ENCODE data around the gene PHF10. TPM values are rescaled to one million over a fixed set of nuclear protein-coding genes. Genes with fewer than 3 reads are reported as not detected.

PHF10 gene
- total and polyA plus RNA-seq, 7 experiments from 2014 or later = 17.1 to 124 (median 75.7) TPM

DNA sequence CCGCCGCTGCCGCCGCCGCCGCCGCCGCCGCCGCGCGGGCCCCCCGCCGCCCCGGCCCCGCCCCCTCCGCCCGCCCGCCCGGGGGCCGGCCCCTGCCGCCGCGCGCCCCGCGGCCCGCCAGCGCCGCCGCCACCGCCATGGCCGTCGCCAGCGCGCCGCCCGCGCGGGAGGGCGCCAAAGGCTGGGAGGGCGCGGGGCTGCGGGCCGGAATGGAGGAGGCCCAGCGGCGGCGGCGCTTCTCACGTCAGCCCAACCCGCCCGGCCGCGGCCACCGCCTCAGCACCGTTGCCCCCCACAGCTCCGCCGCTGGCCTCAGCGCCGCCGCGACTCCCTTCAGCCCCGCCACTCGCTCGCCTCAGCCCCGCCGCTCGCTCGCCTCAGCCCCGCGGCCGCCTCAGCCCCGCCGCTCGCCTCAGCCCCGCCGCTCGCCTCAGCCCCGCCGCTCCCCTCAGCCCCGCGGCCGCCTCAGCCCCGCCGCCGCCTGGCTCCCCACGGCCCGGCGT is 258 bp downstream of the PHF10 start:
- peaks cover 0 to 10% (median 6%) of the 10 kb centered on the region in 5 donors for H3K36me3 Mint-ChIP-seq
- ATAC-seq = peak; percentile 68
- DNase-seq = peak in 7 of 9 donors; percentile 22 to 68 (median 40)
- H3K27me3 ChIP-seq (ENCODE audit: control insufficient read depth in 2 of 2, insufficient read depth in 2 of 2, low read length in 2 of 2) = no peaks in the 10 kb centered on the region
- H3K4me1 ChIP-seq (ENCODE audit: control insufficient read depth in 2 of 2, insufficient read depth in 2 of 2, low read length in 2 of 2) = peaks cover 13 to 26% of the 10 kb centered on the region in 2 donors
- H3K4me1 Mint-ChIP-seq = peaks cover 17 to 61% (median 51%) of the 10 kb centered on the region in 7 donors
- ChIA-PET CTCF (interaction anchor here (1.6 kb wide), 1 partner anchor 830 kb away, joined by 3 read pairs; the partner anchor contains the start of gene TBP), POLR2A (interaction anchor here (0.6 to 16.5 kb wide), 7 partner anchors 10 to 860 kb away, joined by 3 to 307 read pairs (median 3); partner anchors contain the start of genes C6orf120, DYNLT2, ERMARD and PDCD2)
- H3K36me3 ChIP-seq (ENCODE audit: control insufficient read depth in 2 of 3, insufficient read depth in 3 of 3, low read length in 3 of 3) = peaks cover 0 to 5% (median 0%) of the 10 kb centered on the region in 3 experiments
- H3K4me3 ChIP-seq (ENCODE audit: low read length) = no peak overlapping the region
- H3K27ac Mint-ChIP-seq = peak overlapping the region in 3 of 9 donors; percentile 37 to 67 (median 62)
- peaks cover 0 to 8% (median 0%) of the 10 kb centered on the region in 5 donors for H3K27me3 Mint-ChIP-seq
- H3K9me3 Mint-ChIP-seq = peaks cover 0 to 3% (median 0%) of the 10 kb centered on the region in 11 donors
- H3K9me3 ChIP-seq (ENCODE audit: control insufficient read depth in 2 of 3, low read length in 3 of 3) = no peaks in the 10 kb centered on the region
- peak overlapping the region; percentile 67 for H3K27ac ChIP-seq (ENCODE audit: low read depth, low read length)
- H3K4me3 Mint-ChIP-seq = peak overlapping the region in 7 of 10 donors; percentile 35 to 79 (median 54)
- intact Hi-C loops (cut with micrococcal nuclease) = loop anchor here (1.0 to 5.0 kb wide), 7 partner anchors 22 to 1902 kb away; partner anchors contain the start of genes C6orf120 (in 2 of the 2), DYNLT2 (in 2 of the 2), ERMARD (in 2 of the 2) and TBP (in 2 of the 2)

DNA sequence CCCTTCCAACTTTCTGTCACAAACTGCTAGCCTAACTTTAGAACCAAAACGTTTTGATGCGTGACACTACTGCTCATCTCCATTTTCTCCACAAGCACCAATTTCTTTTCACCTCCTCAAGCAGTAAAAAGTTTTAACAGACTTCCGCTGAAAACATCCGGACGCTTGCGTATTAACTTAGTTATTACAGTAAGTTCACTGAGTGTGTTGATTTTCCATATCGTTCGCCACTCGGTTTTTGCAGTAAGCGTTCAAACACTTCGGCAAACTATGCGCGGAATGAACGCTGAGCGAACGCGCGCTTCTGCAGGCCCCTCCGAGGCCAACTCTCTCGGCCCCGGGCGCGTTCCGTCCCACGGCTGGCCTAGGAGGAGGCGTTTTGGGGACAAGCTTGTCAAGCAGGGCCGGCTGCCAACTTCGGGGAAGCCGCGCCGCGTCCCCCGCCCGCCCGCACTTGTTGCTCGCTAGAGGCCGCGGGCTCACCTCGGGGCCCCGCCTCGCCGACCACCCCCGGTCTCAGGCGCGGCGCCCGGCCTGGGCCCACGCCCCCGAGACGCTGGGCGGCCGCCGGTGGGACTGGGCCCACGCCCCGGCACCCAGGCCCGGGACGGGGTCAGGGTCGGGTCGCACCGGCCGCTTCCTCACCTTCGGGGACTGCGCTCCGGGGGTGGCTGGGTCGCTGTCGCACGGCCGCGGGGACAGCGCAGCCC is 945 bp downstream of the PHF10 start:
- H3K4me1 ChIP-seq (ENCODE audit: control insufficient read depth in 2 of 2, insufficient read depth in 2 of 2, low read length in 2 of 2) = peaks cover 13 to 26% of the 10 kb centered on the region in 2 donors
- H3K9me3 ChIP-seq (ENCODE audit: control insufficient read depth in 2 of 3, low read length in 3 of 3) = no peaks in the 10 kb centered on the region
- H3K4me3 ChIP-seq (ENCODE audit: low read length) = peak overlapping the region; percentile 71
- ATAC-seq (peak; percentile 49), DNase-seq (peak; percentile 59 to 86 (median 79))
- peaks cover 18 to 67% (median 55%) of the 10 kb centered on the region in 7 donors for H3K4me1 Mint-ChIP-seq
- peak overlapping the region; percentile 95 to 98 (median 97) for H3K27ac Mint-ChIP-seq
- peak overlapping the region; percentile 95 for H3K27ac ChIP-seq (ENCODE audit: low read depth, low read length)
- peaks cover 0 to 8% (median 0%) of the 10 kb centered on the region in 5 donors for H3K27me3 Mint-ChIP-seq
- intact Hi-C loops (cut with micrococcal nuclease) = loop anchor here (1.0 to 5.0 kb wide), 6 partner anchors 21 to 1901 kb away; partner anchors contain the start of genes C6orf120 (in 2 of the 2), DYNLT2 (in 2 of the 2), ERMARD (in 2 of the 2) and TBP (in 2 of the 2)
- H3K9me3 Mint-ChIP-seq = peaks cover 0 to 3% (median 0%) of the 10 kb centered on the region in 11 donors
- H3K36me3 Mint-ChIP-seq = peaks cover 0 to 10% (median 6%) of the 10 kb centered on the region in 5 donors
- H3K4me3 Mint-ChIP-seq = peak overlapping the region; percentile 87 to 97 (median 92)
- peaks cover 0 to 5% (median 0%) of the 10 kb centered on the region in 3 experiments for H3K36me3 ChIP-seq (ENCODE audit: control insufficient read depth in 2 of 3, insufficient read depth in 3 of 3, low read length in 3 of 3)
- ChIA-PET CTCF (interaction anchor here (1.6 kb wide), 1 partner anchor 831 kb away, joined by 3 read pairs; the partner anchor contains the start of gene TBP), POLR2A (interaction anchor here (0.6 to 16.5 kb wide), 8 partner anchors 11 to 861 kb away, joined by 3 to 307 read pairs (median 4); partner anchors contain the start of genes C6orf120, DYNLT2, ERMARD and PDCD2)
- no peaks in the 10 kb centered on the region for H3K27me3 ChIP-seq (ENCODE audit: control insufficient read depth in 2 of 2, insufficient read depth in 2 of 2, low read length in 2 of 2)

DNA sequence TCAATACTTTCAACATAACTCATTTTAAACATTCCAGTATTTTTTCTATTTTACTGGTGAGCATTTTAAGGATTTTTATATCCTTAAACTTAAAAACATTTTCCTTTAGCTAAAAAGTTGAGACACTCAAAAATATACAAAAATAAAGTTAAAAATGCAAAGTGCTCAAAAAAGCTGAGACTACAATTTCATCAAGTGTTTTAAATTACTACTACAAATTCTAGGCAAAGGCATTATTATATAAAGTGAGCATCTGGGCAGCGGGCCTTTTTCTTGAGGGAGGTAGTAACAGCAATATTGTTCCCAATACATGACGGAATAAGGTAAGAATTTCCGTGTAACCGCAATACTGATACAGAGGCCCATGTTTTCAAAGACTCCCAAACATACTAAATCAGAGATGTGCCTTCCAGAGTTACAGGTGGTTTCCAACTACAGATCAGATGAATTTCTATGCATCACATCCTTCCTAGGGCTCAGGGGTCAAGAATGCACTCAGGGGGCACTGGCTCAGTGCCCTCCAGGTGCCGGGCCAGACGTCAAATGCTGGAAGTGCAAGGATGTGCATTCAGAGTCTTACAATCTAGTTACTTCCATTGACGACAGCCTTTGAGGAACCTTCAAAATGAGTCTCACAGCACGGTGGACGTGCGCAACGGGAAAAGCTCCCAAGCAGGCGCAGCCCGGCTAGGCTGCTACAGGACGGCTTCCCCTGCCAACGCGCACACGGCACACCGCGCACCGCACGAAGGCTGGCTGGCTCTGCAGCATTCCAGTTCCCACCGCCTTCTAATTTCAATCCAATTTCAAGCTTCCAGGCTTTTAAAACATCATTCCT is 1.7 kb downstream of the PHF10 start:
- peaks cover 0 to 8% (median 0%) of the 10 kb centered on the region in 5 donors for H3K27me3 Mint-ChIP-seq

DNA sequence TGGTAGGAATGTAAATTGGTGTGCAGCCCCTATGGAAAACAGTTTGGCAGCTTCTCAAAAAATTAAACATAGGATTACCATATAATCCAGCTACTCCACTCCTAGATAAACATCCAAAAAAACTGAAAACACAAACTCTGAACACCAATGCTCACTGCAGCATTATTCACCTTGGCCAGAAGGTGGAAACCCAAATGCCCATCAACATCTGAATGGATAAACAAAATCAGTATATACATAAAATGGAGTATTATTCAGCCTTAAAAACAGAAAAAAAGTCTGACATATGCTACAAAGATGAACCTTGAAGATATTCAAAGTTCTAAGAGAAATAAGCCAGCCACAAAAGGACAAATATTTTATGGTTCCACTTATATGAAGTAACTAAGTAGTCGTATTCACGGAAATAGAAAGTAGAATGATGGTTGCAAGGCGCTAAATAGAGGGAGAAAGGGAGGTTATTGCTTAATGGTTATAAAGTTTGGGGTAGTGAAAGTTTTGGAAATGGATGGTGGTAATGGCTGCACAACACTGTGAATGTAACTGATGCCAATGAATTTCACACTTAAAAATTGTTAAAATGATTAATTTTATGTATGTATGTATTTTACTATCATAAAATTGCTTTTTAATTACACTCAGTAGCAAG is 4.0 kb downstream of the PHF10 start:
- peaks cover 0 to 3% (median 0%) of the 10 kb centered on the region in 11 donors for H3K9me3 Mint-ChIP-seq
- H3K4me3 Mint-ChIP-seq = peak overlapping the region in 5 of 10 donors; percentile 30 to 62 (median 48)
- no peak for ATAC-seq
- DNase-seq = no peak
- peaks cover 19 to 72% (median 62%) of the 10 kb centered on the region in 7 donors for H3K4me1 Mint-ChIP-seq
- Histone ChIP-seq H3K27me3 (ENCODE audit: control insufficient read depth in 2 of 2, insufficient read depth in 2 of 2, low read length in 2 of 2) (no peaks in the 10 kb centered on the region), H3K4me3 (ENCODE audit: low read length) (no peak overlapping the region), H3K27ac (ENCODE audit: low read depth, low read length) (peak overlapping the region; percentile 95), H3K36me3 (ENCODE audit: control insufficient read depth in 2 of 3, insufficient read depth in 3 of 3, low read length in 3 of 3) (peaks cover 5 to 21% (median 14%) of the 10 kb centered on the region in 3 experiments), H3K9me3 (ENCODE audit: control insufficient read depth in 2 of 3, low read length in 3 of 3) (no peaks in the 10 kb centered on the region), H3K4me1 (ENCODE audit: control insufficient read depth in 2 of 2, insufficient read depth in 2 of 2, low read length in 2 of 2) (peaks cover 13 to 24% of the 10 kb centered on the region in 2 donors)
- H3K27me3 Mint-ChIP-seq = peaks cover 0 to 4% (median 0%) of the 10 kb centered on the region in 5 donors
- intact Hi-C loops (cut with micrococcal nuclease) = loop anchor here in 1 of 2 donors (5.0 kb wide), 1 partner anchor 1898 kb away; no protein-coding TSS in a partner anchor
- H3K36me3 Mint-ChIP-seq = peaks cover 0 to 23% (median 9%) of the 10 kb centered on the region in 5 donors
- peak overlapping the region in 8 of 9 donors; percentile 7 to 98 (median 81) for H3K27ac Mint-ChIP-seq
- POLR2A ChIA-PET = interaction anchor here (9.1 to 16.5 kb wide), 2 partner anchors 15 to 30 kb away, joined by 97 to 307 read pairs; partner anchors contain the start of genes C6orf120, DYNLT2, ERMARD and WDR27
- CTCF ChIA-PET = no interaction called here

More for the DNA sequence above, 1.7 kb downstream of the PHF10 start:
- peak; percentile 38 for ATAC-seq
- H3K9me3 ChIP-seq (ENCODE audit: control insufficient read depth in 2 of 3, low read length in 3 of 3) = no peaks in the 10 kb centered on the region
- intact Hi-C loops (cut with micrococcal nuclease) = loop anchor here (1.0 to 5.0 kb wide), 6 partner anchors 20 to 1900 kb away; partner anchors contain the start of genes C6orf120 (in 2 of the 2), DYNLT2 (in 2 of the 2), ERMARD (in 2 of the 2) and TBP (in 2 of the 2)
- H3K27me3 ChIP-seq (ENCODE audit: control insufficient read depth in 2 of 2, insufficient read depth in 2 of 2, low read length in 2 of 2) = no peaks in the 10 kb centered on the region
- Mint-ChIP-seq H3K4me3 (peak overlapping the region; percentile 87 to 97 (median 92)), H3K9me3 (peaks cover 0 to 3% (median 0%) of the 10 kb centered on the region in 11 donors), H3K4me1 (peaks cover 19 to 75% (median 55%) of the 10 kb centered on the region in 7 donors), H3K36me3 (peaks cover 0 to 10% (median 6%) of the 10 kb centered on the region in 5 donors), H3K27ac (peak overlapping the region; percentile 95 to 98 (median 97))
- ChIA-PET POLR2A (interaction anchor here (0.7 to 16.5 kb wide), 7 partner anchors 9 to 862 kb away, joined by 3 to 307 read pairs (median 4); partner anchors contain the start of genes C6orf120, DYNLT2, ERMARD and PDCD2), CTCF (interaction anchor here (0.6 to 1.6 kb wide), 4 partner anchors 14 to 844 kb away, joined by 3 to 6 read pairs (median 3); partner anchors contain the start of genes C6orf120, TBP and WDR27)
- DNase-seq = peak in 4 of 9 donors; percentile 30 to 65 (median 39)
- peaks cover 13 to 26% of the 10 kb centered on the region in 2 donors for H3K4me1 ChIP-seq (ENCODE audit: control insufficient read depth in 2 of 2, insufficient read depth in 2 of 2, low read length in 2 of 2)
- H3K36me3 ChIP-seq (ENCODE audit: control insufficient read depth in 2 of 3, insufficient read depth in 3 of 3, low read length in 3 of 3) = peaks cover 0 to 5% (median 0%) of the 10 kb centered on the region in 3 experiments
- peak overlapping the region; percentile 71 for H3K4me3 ChIP-seq (ENCODE audit: low read length)
- H3K27ac ChIP-seq (ENCODE audit: low read depth, low read length) = peak overlapping the region; percentile 95

DNA sequence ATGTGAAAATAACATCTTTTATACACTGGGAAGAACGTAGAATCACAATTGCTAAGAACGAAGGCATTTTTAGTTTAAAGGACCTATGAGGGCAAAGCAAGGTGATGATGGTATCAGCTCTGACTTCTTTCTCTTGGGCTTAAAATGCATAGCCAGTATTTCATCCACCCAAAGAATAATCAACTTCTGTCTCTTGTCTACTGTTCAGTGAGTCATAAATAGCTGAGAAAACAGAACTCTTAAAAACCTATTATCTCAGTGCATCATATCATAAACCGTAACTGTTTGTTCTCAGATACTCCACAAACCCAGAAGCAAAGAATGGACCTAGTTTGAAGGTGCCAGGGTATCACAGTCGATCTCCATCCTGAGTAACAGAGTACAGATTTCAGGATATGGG is 5.2 kb downstream of the PHF10 start:
- CTCF ChIA-PET = interaction anchor here (0.7 kb wide), 1 partner anchor 16 kb away, joined by 5 read pairs; no protein-coding TSS in a partner anchor
- peak overlapping the region in 4 of 10 donors; percentile 7 to 49 (median 21) for H3K4me3 Mint-ChIP-seq
- intact Hi-C loops (cut with micrococcal nuclease) = no loop called here
- POLR2A ChIA-PET = interaction anchor here (0.9 to 16.5 kb wide), 4 partner anchors 14 to 837 kb away, joined by 3 to 307 read pairs (median 4); partner anchors contain the start of genes C6orf120, TBP and WDR27
- peaks cover 19 to 68% (median 58%) of the 10 kb centered on the region in 7 donors for H3K4me1 Mint-ChIP-seq
- Histone ChIP-seq H3K27ac (ENCODE audit: low read depth, low read length) (peak overlapping the region; percentile 25), H3K4me3 (ENCODE audit: low read length) (no peak overlapping the region), H3K4me1 (ENCODE audit: control insufficient read depth in 2 of 2, insufficient read depth in 2 of 2, low read length in 2 of 2) (peaks cover 13 to 22% of the 10 kb centered on the region in 2 donors), H3K9me3 (ENCODE audit: control insufficient read depth in 2 of 3, low read length in 3 of 3) (no peaks in the 10 kb centered on the region), H3K27me3 (ENCODE audit: control insufficient read depth in 2 of 2, insufficient read depth in 2 of 2, low read length in 2 of 2) (no peaks in the 10 kb centered on the region), H3K36me3 (ENCODE audit: control insufficient read depth in 2 of 3, insufficient read depth in 3 of 3, low read length in 3 of 3) (peaks cover 5 to 33% (median 16%) of the 10 kb centered on the region in 3 experiments)
- peak overlapping the region in 7 of 9 donors; percentile 34 to 95 (median 46) for H3K27ac Mint-ChIP-seq
- no peaks in the 10 kb centered on the region for H3K27me3 Mint-ChIP-seq
- no peak for DNase-seq
- no peak for ATAC-seq
- peaks cover 0 to 34% (median 12%) of the 10 kb centered on the region in 5 donors for H3K36me3 Mint-ChIP-seq
- peaks cover 0 to 3% (median 0%) of the 10 kb centered on the region in 11 donors for H3K9me3 Mint-ChIP-seq

Data from naive thymus-derived CD4-positive, alpha-beta T cell (primary cell).